ENCODE measurements around the gene TBP. TPM values are rescaled to one million over a fixed set of nuclear protein-coding genes. Genes with fewer than 3 reads are reported as not detected.
"Not testable (repeated sequence)": the region's sequence is repeated elsewhere in the genome, so short reads cannot be mapped to it uniquely, and the experiment has no call there.

TBP gene
- total RNA-seq, 1 experiment from 2014 or later, result 20.6 TPM

GRCh38 chr6:170506446-170506845 is 47.7 kb upstream of the TBP start:
- ChIA-PET CTCF (interaction anchor here (1.4 to 2.5 kb wide), 3 partner anchors 8 to 16 kb away, joined by 3 to 11 read pairs (median 8); no protein-coding TSS in a partner anchor), POLR2A (no interaction called here)
- H3K27ac Mint-ChIP-seq, result no peak overlapping the region
- peaks cover 21% of the 10 kb centered on the region for H3K9me3 Mint-ChIP-seq
- H3K4me1 Mint-ChIP-seq, result no peaks in the 10 kb centered on the region
- H3K4me3 Mint-ChIP-seq, result no peak overlapping the region
- DNase-seq (ENCODE audit: low spot score) (no peak), ATAC-seq (no peak)
- peaks cover 10% of the 10 kb centered on the region for H3K36me3 Mint-ChIP-seq
- TF ChIP-seq USF2 (CRISPR knock-in tag; IDR thresholded peaks at IDR 0.05) (no peak), PRDM15 (CRISPR knock-in tag; IDR thresholded peaks at IDR 0.05) (no peak), JAZF1 (CRISPR knock-in tag; IDR thresholded peaks at IDR 0.05) (no peak), NFYB (CRISPR knock-in tag; conservative IDR thresholded peaks at IDR 0.05; ENCODE audit: low read depth) (no peak), GTF2I (CRISPR knock-in tag; conservative IDR thresholded peaks at IDR 0.05) (no peak), ZBTB21 (CRISPR knock-in tag; IDR thresholded peaks at IDR 0.05; ENCODE audit: borderline replicate concordance) (no peak)
- TF ChIP-seq, protein P1, sequence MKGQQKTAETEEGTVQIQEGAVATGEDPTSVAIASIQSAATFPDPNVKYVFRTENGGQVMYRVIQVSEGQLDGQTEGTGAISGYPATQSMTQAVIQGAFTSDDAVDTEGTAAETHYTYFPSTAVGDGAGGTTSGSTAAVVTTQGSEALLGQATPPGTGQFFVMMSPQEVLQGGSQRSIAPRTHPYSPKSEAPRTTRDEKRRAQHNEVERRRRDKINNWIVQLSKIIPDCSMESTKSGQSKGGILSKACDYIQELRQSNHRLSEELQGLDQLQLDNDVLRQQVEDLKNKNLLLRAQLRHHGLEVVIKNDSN (CRISPR knock-in tag; IDR thresholded peaks at IDR 0.05), result no peak
- TF ChIP-seq, protein P2, sequence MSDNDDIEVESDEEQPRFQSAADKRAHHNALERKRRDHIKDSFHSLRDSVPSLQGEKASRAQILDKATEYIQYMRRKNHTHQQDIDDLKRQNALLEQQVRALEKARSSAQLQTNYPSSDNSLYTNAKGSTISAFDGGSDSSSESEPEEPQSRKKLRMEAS (CRISPR knock-in tag; IDR thresholded peaks at IDR 0.05), result no peak
- TF ChIP-seq, protein P3, sequence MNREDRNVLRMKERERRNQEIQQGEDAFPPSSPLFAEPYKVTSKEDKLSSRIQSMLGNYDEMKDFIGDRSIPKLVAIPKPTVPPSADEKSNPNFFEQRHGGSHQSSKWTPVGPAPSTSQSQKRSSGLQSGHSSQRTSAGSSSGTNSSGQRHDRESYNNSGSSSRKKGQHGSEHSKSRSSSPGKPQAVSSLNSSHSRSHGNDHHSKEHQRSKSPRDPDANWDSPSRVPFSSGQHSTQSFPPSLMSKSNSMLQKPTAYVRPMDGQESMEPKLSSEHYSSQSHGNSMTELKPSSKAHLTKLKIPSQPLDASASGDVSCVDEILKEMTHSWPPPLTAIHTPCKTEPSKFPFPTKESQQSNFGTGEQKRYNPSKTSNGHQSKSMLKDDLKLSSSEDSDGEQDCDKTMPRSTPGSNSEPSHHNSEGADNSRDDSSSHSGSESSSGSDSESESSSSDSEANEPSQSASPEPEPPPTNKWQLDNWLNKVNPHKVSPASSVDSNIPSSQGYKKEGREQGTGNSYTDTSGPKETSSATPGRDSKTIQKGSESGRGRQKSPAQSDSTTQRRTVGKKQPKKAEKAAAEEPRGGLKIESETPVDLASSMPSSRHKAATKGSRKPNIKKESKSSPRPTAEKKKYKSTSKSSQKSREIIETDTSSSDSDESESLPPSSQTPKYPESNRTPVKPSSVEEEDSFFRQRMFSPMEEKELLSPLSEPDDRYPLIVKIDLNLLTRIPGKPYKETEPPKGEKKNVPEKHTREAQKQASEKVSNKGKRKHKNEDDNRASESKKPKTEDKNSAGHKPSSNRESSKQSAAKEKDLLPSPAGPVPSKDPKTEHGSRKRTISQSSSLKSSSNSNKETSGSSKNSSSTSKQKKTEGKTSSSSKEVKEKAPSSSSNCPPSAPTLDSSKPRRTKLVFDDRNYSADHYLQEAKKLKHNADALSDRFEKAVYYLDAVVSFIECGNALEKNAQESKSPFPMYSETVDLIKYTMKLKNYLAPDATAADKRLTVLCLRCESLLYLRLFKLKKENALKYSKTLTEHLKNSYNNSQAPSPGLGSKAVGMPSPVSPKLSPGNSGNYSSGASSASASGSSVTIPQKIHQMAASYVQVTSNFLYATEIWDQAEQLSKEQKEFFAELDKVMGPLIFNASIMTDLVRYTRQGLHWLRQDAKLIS (CRISPR knock-in tag; IDR thresholded peaks at IDR 0.05; ENCODE audit: borderline replicate concordance), result no peak
- TF ChIP-seq, protein P4, sequence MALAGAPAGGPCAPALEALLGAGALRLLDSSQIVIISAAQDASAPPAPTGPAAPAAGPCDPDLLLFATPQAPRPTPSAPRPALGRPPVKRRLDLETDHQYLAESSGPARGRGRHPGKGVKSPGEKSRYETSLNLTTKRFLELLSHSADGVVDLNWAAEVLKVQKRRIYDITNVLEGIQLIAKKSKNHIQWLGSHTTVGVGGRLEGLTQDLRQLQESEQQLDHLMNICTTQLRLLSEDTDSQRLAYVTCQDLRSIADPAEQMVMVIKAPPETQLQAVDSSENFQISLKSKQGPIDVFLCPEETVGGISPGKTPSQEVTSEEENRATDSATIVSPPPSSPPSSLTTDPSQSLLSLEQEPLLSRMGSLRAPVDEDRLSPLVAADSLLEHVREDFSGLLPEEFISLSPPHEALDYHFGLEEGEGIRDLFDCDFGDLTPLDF (CRISPR knock-in tag; IDR thresholded peaks at IDR 0.05), result no peak
- peaks cover 37% of the 10 kb centered on the region for H3K27me3 Mint-ChIP-seq (ENCODE audit: low read depth)

DNA sequence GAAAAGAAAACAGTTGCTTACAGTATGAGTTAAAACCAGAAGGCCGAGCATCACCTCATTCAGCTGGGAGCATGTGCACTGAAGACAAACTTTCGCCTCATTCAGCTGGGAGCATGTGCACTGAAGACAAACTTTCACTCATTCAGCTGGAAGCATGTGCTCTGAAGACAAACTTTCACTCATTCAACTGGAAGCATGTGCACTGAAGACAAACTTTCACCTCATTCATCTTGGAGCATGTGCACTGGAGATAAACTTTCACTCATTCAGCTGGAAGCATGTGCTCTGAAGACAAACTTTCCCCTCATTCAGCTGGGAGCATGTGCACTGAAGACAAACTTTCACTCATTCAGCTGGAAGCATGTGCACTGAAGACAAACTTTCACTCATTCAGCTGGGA is 46.4 kb upstream of the TBP start:
- ChIA-PET POLR2A (interaction anchor here (0.8 kb wide), 1 partner anchor 84 kb away, joined by 3 read pairs; no protein-coding TSS in a partner anchor), CTCF (interaction anchor here (1.4 to 2.5 kb wide), 3 partner anchors 9 to 15 kb away, joined by 3 to 11 read pairs (median 8); no protein-coding TSS in a partner anchor)
- H3K27ac Mint-ChIP-seq; DNase-seq (ENCODE audit: low spot score); H3K4me1 Mint-ChIP-seq; H3K9me3 Mint-ChIP-seq; H3K36me3 Mint-ChIP-seq; ATAC-seq; H3K4me3 Mint-ChIP-seq: not testable (repeated sequence)
- H3K27me3 Mint-ChIP-seq (ENCODE audit: low read depth), result peaks cover 26% of the 10 kb centered on the region

- H3K36me3 Mint-ChIP-seq; DNase-seq (ENCODE audit: low spot score); H3K9me3 Mint-ChIP-seq; H3K4me1 Mint-ChIP-seq; H3K27ac Mint-ChIP-seq; ATAC-seq; H3K4me3 Mint-ChIP-seq: not testable (repeated sequence)
- CTCF ChIA-PET, result interaction anchor here (2.5 kb wide), 1 partner anchor 8 kb away, joined by 11 read pairs; no protein-coding TSS in a partner anchor
- POLR2A ChIA-PET, result interaction anchor here (0.8 kb wide), 1 partner anchor 85 kb away, joined by 3 read pairs; no protein-coding TSS in a partner anchor
- peaks cover 21% of the 10 kb centered on the region for H3K27me3 Mint-ChIP-seq (ENCODE audit: low read depth)
These were observed 45.9 kb upstream of the TBP start for GRCh38 chr6:170508275-170508674.

DNA sequence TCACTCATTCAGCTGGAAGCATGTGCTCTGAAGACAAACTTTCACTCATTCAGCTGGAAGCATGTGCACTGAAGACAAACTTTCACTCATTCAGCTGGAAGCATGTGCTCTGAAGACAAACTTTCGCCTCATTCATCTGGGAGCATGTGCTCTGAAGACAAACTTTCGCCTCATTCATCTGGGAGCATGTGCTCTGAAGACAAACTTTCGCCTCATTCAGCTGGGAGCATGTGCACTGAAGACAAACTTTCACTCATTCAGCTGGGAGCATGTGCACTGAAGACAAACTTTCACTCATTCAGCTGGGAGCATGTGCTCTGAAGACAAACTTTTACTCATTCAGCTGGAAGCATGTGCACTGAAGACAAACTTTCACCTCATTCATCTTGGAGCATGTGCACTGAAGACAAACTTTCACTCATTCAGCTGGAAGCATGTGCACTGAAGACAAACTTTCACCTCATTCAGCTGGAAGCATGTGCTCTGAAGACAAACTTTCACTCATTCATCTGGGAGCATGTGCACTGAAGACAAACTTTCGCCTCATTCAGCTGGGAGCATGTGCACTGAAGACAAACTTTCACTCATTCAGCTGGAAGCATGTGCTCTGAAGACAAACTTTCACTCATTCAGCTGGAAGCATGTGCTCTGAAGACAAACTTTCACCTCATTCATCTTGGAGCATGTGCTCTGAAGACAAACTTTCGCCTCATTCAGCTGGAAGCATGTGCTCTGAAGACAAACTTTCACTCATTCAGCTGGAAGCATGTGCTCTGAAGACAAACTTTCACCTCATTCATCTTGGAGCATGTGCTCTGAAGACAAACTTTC is 45.1 kb upstream of the TBP start:
- POLR2A ChIA-PET; H3K4me3 Mint-ChIP-seq; H3K36me3 Mint-ChIP-seq; ATAC-seq; DNase-seq (ENCODE audit: low spot score); H3K9me3 Mint-ChIP-seq; H3K4me1 Mint-ChIP-seq; H3K27ac Mint-ChIP-seq: not testable (repeated sequence)
- CTCF ChIA-PET, result interaction anchor here (2.5 kb wide), 1 partner anchor 8 kb away, joined by 11 read pairs; no protein-coding TSS in a partner anchor
- H3K27me3 Mint-ChIP-seq (ENCODE audit: low read depth), result peaks cover 19% of the 10 kb centered on the region
